ENCODE data around the gene SMG6.
A peak's percentile ranks its signal among the peaks of the same experiment; 100 is the strongest.

Gene SMG6

DNA sequence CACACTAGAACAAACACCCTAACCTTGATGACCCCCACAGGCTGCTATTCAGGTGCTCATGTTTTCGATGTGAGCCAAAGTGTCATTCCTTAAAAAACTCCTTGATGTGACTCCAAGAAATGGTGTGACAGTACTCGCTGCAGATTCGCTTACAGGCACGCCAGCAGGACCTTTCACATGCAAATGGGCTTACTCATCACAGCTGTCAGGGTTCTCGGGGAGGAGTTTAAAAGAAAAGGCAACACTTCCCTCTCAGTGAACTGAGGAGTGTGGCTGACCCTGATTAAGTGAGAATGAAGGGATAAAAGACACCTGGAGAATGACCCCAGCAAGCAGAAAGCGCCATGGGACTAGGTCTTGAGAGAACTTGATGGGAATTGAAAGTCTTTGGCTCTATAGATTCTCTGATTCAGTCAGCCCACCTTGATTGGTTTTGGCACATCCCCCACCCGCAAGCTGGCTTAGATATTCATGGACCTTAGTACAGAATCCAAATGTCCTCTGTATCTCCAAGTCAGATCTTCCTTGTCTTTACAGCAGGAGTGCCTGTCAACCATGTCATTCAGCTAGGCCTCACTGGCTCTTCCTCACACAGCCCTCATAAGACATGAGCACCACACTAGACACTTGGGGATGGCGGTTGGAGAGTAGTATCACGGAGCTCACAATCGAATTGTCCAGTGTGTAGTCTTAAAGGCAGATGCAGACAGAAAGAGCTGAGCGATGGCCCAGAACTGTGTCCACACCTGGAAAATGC, 166.1 kb downstream of the SMG6 start:
- TF ChIP-seq, protein P1, sequence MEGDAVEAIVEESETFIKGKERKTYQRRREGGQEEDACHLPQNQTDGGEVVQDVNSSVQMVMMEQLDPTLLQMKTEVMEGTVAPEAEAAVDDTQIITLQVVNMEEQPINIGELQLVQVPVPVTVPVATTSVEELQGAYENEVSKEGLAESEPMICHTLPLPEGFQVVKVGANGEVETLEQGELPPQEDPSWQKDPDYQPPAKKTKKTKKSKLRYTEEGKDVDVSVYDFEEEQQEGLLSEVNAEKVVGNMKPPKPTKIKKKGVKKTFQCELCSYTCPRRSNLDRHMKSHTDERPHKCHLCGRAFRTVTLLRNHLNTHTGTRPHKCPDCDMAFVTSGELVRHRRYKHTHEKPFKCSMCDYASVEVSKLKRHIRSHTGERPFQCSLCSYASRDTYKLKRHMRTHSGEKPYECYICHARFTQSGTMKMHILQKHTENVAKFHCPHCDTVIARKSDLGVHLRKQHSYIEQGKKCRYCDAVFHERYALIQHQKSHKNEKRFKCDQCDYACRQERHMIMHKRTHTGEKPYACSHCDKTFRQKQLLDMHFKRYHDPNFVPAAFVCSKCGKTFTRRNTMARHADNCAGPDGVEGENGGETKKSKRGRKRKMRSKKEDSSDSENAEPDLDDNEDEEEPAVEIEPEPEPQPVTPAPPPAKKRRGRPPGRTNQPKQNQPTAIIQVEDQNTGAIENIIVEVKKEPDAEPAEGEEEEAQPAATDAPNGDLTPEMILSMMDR (IDR thresholded peaks at IDR 0.05; ENCODE audit: low read depth, low read length): no peak
- H3K4me3 ChIP-seq (ENCODE audit: low read depth, low read length): no peak overlapping the region

DNA sequence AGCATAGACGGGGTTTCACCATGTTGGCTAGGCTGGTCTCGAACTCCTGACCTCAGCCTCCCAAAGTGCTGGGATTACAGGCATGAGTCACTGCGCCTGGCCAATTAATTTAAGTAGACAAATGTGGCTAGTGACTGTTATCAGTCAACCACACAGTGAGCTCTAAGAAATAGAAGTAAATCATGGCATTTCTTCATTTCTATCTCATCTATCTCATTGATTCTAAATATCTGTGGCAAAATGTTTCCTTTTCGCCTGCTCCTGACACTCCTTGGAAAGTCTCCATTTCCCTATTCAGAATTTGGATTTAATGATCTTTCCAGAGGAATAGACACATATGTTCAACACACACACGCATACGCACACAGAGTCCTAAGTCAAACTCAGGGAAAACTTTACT, 167.3 kb downstream of the SMG6 start:
- H3K4me3 ChIP-seq (ENCODE audit: low read depth, low read length): no peak overlapping the region
- TF ChIP-seq, protein P1 (IDR thresholded peaks at IDR 0.05; ENCODE audit: low read depth, low read length): no peak

DNA sequence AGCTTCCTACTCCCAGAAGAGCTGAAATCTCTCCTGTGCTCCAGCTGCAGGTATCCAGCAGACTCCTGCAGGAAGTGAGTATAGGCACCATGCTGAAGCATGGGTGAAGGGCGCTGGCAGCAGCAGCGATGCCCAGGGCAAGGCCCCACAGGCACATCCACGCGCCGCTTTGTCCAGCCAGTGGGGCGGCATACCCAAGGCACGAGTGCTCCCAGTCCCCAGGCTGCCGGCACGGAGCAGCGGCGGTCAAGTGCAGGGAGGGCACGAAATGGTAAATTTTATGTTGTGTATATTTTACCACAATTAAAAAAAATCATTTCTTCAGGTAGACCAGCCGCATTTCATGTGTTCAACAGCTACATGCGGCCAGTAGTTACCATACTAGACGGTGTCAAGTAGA, 175.6 kb downstream of the SMG6 start:
- TF ChIP-seq, protein P1 (IDR thresholded peaks at IDR 0.05; ENCODE audit: low read depth, low read length): no peak
- no peak overlapping the region for H3K4me3 ChIP-seq (ENCODE audit: low read depth, low read length)

DNA sequence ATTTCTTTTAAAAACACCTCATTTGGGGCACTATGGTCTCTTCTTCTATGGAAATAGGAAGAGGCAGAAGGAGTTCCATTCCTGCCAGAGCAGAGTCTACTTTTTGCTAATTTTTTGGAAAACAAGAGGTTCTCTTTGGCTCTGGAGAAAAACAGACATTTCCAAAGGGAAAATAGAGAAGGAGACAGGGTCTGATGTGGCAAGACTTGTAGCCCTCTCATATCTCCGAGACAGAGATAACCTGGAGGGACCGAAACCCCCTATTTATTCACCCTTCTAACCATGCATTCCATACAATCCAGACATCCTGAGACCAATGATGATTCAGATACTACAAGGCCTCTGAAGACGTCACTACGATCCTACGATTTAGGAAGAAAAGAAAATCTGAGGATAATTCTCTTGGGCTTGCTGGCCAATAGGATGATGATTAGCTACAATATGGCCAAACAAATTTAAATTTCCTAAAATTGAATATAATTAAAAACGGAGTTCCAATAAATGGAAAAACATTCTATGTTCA, 178.5 kb downstream of the SMG6 start:
- TF ChIP-seq, protein P1 (IDR thresholded peaks at IDR 0.05; ENCODE audit: low read depth, low read length): no peak
- no peak overlapping the region for H3K4me3 ChIP-seq (ENCODE audit: low read depth, low read length)

- TF ChIP-seq, protein P1 (IDR thresholded peaks at IDR 0.05; ENCODE audit: low read depth, low read length): no peak
- no peak overlapping the region for H3K4me3 ChIP-seq (ENCODE audit: low read depth, low read length)
Measured at GRCh38 chr17:2124391-2124790, 179.2 kb downstream of the SMG6 start.

DNA sequence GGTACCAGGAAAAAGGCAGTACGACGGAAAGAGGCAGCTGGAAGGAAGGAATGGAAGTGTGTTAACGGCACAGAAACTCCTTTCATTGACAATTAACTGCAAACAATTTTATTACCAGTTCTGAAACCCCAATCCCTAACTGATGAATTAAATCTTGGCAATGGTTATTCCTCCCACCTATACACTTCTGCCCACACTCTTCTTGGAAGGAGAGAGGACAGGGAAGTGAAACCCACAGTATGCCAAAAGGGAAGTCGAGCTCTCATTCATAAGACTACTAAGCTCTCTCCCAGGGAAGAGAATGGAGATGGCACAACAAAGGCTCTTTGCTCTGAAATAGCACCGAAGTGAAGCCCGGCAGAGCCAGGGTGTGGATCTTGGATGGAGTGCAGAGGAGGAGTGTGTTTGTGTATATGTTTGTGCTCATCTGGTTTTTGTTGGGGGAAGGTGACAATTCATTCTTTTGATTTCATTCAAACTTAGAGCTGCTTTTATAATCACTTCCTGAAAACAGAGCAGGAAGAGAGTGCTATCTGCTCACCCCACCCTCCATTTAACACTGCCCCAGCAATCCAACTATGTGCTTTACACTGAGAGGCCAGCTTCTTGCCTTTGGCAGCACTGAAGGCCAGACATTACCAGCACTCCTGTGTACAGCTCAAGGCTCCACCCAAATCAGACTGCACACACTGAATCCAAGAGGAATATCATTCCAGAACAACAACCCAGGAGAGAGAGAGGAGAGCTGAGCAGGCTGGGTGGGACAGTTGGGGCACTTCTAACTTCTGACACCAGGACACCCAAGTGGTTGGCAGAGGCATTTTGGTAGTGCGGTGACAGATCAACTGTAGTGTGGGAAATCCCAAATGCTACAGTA, 180.0 kb downstream of the SMG6 start:
- TF ChIP-seq, protein P1 (IDR thresholded peaks at IDR 0.05; ENCODE audit: low read depth, low read length): 0 out of 2 replicates have a peak, but pooled peaks have one; percentile 5
- H3K4me3 ChIP-seq (ENCODE audit: low read depth, low read length): no peak overlapping the region

All from WI38 (cell line).